Amniotic stem cell (primary cell): ENCODE measurements around the gene CREG1.
"Not testable (repeated sequence)": the region's sequence is repeated elsewhere in the genome, so short reads cannot be mapped to it uniquely, and the experiment has no call there.

Experiments used
- DNase-seq: peaks from one replicate; lab custom pipeline; 2025; lab: John Stamatoyannopoulos, UW

CREG1 gene

GRCh38 chr1:167553136-167554027 is at the start of gene CREG1:
Gene CREG1, minus strand, starts transcription at chr1:167553762.
- DNase-seq, result peak; percentile 74

GRCh38 chr1:167602840-167603239 is 49.3 kb upstream of the CREG1 start:
- no peak for DNase-seq

- no peak for DNase-seq
Measured at GRCh38 chr1:167601442-167602383, 48.2 kb upstream of the CREG1 start.

GRCh38 chr1:167599957-167600581 is 46.5 kb upstream of the CREG1 start:
- no peak for DNase-seq

- DNase-seq, result no peak
Measured at GRCh38 chr1:167594822-167595221, 41.3 kb upstream of the CREG1 start.

GRCh38 chr1:167593860-167594259 is 40.3 kb upstream of the CREG1 start:
- DNase-seq, result no peak

GRCh38 chr1:167592475-167592874 is 38.9 kb upstream of the CREG1 start:
- no peak for DNase-seq

GRCh38 chr1:167588361-167588760 is 34.8 kb upstream of the CREG1 start:
- DNase-seq, result no peak

- no peak for DNase-seq
Measured at GRCh38 chr1:167587872-167588271, 34.3 kb upstream of the CREG1 start.

GRCh38 chr1:167587342-167587741 is 33.8 kb upstream of the CREG1 start:
- no peak for DNase-seq

- DNase-seq, result no peak
Measured at GRCh38 chr1:167584581-167584980, 31.0 kb upstream of the CREG1 start.

- DNase-seq, result no peak
Measured at GRCh38 chr1:167582722-167583121, 29.2 kb upstream of the CREG1 start.

- DNase-seq, result no peak
Measured at GRCh38 chr1:167582064-167582463, 28.5 kb upstream of the CREG1 start.

GRCh38 chr1:167579986-167580385 is 26.4 kb upstream of the CREG1 start:
- no peak for DNase-seq

GRCh38 chr1:167578939-167579521 is 25.5 kb upstream of the CREG1 start:
- DNase-seq, result no peak

GRCh38 chr1:167575649-167576048 is 22.1 kb upstream of the CREG1 start:
- DNase-seq, result no peak

- no peak for DNase-seq
Measured at GRCh38 chr1:167573035-167573434, 19.5 kb upstream of the CREG1 start.

- not testable (repeated sequence) for DNase-seq
Measured at GRCh38 chr1:167570712-167571111, 17.1 kb upstream of the CREG1 start.

GRCh38 chr1:167567663-167568062 is 14.1 kb upstream of the CREG1 start:
- no peak for DNase-seq

- no peak for DNase-seq
Measured at GRCh38 chr1:167566766-167567165, 13.2 kb upstream of the CREG1 start.

GRCh38 chr1:167565922-167566321 is 12.4 kb upstream of the CREG1 start:
- no peak for DNase-seq
